Panc1 (cell line): ENCODE results near the gene RANBP1.

ENCODE experiments used
- CTCF ChIP-seq: fragments of 450-650 bp; IDR thresholded peaks from 2 replicates; pipeline ENCODE4 v1.5.1; 2017; ENCODE audit warnings: mild to moderate bottlenecking
- POLR2AphosphoS5 ChIP-seq: IDR thresholded peaks from 2 replicates; pipeline ENCODE4 v1.6.1; 2012; ENCODE audit warnings: mild to moderate bottlenecking, low read depth, low read length, moderate library complexity
- SIN3A ChIP-seq: IDR thresholded peaks from 2 replicates; pipeline ENCODE4 v1.6.1; 2012; ENCODE audit warnings: low read depth, mild to moderate bottlenecking, low read length, moderate library complexity, borderline replicate concordance; ENCODE audit not compliant: insufficient read depth
- TCF7L2 ChIP-seq: IDR thresholded peaks from 2 replicates; pipeline ENCODE4 v1.6.1; 2011; ENCODE audit warnings: mild to moderate bottlenecking, low read depth, low read length, inconsistent platforms
- TF ChIP-seq, protein P1 (sequence below), 2 experiments: IDR thresholded peaks; 2 replicates each; pipeline ENCODE4 v1.6.1; 2011 to 2012; ENCODE audit warnings: low read depth in 2 of 2, control low read depth in 1 of 2, low read length in 1 of 2, mild to moderate bottlenecking in 1 of 2, moderate library complexity in 1 of 2; ENCODE audit not compliant: insufficient read depth in 1 of 2

DNA sequence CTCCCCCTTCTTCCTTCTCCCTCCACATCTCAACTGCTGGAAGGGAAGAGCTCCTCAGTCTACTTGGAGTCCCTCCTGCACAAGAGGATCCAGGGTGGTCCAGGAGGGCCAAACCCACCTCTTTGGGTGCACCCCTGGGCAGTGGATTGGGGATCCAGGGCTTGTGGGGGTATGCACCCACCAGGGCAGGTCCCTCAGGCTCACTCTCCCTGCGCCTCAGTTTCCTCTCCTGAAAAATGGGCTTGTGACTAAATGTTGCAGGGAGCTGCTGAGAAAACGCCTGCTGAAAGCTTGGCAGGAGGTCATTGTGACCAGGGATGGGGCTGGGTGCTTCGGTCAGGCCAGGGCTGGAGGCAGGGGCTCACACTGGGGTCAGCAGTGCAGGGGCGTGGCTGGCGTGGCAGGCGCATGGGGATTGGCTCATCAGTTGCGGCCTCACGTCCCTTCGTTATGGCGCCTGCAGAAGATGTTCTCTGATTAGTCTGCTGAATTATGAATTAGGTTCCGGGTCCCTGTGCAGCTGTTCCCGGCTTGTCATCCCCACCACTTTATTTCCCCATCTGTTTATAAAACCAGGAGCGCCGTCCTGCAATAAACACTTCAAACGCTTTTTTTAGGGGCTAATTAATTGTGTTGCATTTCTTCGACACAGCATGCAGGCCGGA lies 60.6 kb downstream of the RANBP1 start:
- TF ChIP-seq POLR2AphosphoS5 (no peak), CTCF (no peak), SIN3A (no peak), TCF7L2 (no peak)
- TF ChIP-seq, protein P1, sequence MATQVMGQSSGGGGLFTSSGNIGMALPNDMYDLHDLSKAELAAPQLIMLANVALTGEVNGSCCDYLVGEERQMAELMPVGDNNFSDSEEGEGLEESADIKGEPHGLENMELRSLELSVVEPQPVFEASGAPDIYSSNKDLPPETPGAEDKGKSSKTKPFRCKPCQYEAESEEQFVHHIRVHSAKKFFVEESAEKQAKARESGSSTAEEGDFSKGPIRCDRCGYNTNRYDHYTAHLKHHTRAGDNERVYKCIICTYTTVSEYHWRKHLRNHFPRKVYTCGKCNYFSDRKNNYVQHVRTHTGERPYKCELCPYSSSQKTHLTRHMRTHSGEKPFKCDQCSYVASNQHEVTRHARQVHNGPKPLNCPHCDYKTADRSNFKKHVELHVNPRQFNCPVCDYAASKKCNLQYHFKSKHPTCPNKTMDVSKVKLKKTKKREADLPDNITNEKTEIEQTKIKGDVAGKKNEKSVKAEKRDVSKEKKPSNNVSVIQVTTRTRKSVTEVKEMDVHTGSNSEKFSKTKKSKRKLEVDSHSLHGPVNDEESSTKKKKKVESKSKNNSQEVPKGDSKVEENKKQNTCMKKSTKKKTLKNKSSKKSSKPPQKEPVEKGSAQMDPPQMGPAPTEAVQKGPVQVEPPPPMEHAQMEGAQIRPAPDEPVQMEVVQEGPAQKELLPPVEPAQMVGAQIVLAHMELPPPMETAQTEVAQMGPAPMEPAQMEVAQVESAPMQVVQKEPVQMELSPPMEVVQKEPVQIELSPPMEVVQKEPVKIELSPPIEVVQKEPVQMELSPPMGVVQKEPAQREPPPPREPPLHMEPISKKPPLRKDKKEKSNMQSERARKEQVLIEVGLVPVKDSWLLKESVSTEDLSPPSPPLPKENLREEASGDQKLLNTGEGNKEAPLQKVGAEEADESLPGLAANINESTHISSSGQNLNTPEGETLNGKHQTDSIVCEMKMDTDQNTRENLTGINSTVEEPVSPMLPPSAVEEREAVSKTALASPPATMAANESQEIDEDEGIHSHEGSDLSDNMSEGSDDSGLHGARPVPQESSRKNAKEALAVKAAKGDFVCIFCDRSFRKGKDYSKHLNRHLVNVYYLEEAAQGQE (IDR thresholded peaks at IDR 0.05; ENCODE audit: insufficient read depth in 1 of 2, low read depth in 2 of 2, low read length in 1 of 2), result no peak
